GM21786 (cell line): ENCODE measurements around the gene CCDC192.

Experiments used
- ATAC-seq: cut with Tn5 transposase; IDR thresholded peaks from one replicate; pipeline ENCODE4 v1.9.1; 2021; ENCODE audit not compliant: unreplicated experiment

The CCDC192 gene

DNA sequence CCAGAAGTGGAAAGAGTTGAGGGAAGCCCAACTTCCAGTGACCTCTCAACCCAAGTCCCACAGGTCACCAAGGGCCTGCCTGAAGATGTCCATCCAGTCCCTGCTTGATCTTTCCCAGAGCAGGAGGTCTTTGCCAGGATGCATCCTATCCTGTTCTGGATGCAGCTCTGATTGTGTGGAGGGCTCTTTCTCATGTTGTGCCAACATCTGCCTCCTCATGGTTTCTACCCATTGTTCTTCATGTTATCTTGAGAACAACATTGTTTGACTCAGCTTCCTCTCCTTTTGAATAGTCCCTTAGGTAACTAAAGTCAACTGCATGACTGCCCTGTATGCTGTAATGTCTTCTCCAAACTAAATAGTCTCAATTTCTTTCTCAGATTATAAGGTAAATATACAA is 169.3 kb downstream of the CCDC192 start:
- ATAC-seq = no peak

GRCh38 chr5:127875235-127876021 is 172.2 kb downstream of the CCDC192 start:
- ATAC-seq = peak; percentile 86

DNA sequence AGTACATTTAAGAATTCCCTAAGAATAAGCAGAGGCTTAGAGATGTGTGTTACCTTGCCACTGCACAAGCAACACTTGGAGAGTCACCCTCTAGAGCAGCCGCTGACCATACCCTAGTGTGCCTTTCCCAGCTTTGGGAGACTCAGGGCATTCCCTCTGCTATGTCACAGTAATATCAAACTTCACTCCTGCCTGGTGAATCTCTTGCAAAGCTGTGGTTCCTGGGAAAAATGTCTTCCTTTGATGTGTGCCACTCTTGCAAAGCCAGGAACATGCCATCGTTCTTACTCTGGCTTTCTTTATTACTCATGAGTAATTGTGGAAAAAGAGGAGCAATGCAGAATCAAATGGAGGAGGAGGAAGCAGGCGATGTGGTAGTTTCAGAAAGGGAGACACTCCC is 173.2 kb downstream of the CCDC192 start:
- ATAC-seq = no peak

- ATAC-seq = no peak
Observed at GRCh38 chr5:127878174-127878750, 175.1 kb downstream of the CCDC192 start.

DNA sequence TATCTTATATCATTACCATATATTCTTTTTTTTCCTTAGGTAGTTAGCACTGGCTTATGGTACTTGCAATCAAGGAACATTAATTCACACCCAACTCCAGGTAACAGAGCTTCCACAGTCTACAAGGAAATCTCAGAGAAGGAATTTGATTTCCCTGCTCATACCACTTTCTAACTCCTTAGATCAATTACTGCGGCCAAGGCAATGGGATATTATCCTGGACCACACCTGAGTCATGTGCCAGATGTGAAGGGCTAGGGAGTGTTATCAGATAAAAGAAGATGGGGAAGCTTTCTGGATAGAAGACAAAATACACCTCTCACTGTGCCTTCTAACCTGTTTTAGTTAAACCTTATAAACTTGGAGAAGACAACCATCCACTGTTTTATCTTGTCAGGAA is 181.2 kb downstream of the CCDC192 start:
- ATAC-seq = no peak

DNA sequence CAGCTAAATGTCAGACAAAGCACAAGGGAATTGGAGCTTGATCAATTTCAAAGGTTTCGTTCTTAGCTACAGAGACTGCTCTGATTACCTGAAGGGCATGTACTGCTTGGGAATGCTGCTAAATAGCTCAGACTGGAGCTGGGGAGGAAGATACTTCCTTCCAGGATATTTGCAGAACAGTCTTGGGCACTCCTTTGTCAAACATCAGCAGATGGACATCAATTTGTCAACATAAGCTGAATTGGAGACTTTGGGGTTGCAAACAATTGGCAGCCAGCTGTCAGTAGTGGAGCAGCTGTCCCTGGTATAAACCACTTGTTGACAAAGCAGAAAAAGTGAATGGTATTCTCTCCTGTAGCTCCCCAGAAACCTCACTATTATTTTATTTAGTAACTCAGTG is 182.0 kb downstream of the CCDC192 start:
- ATAC-seq = no peak

- no peak for ATAC-seq
Observed at GRCh38 chr5:127886081-127886480, 182.9 kb downstream of the CCDC192 start.

DNA sequence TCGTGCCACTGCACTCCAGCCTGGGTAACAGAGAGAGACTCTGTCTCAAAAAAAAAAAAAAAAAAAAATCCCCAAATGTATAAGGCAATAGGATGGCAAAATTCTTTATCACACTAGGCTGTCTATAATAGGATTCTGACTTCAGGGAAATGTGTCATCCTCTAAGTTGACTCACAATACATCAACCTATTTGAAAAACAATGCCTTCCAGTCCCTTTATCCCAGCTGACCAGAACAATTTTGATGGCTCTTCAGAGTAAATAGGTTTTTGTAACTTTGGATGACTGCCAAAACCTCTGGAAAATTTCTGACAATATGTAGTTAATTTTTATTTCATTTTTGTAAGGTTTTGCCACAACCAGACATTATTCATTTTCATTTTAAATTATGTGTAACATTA is 184.1 kb downstream of the CCDC192 start:
- ATAC-seq = no peak

DNA sequence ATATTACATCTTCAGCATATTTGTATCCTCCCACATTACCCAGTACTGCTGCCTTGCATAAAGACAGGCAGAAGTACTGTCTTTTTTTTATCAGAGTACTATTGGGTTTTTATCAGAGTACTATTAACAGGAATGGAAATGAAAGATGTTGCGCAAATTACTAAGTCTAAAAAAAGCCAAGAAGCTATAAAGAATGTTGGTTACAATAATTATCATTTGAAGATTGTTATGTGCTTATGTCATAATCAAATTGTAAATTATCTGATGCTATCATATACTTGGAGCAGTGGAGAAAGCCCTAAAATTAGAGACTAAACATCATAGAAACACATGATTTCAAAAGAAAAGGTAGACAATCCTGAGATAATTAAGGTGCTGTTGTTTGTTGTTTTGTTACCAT is 188.8 kb downstream of the CCDC192 start:
- no peak for ATAC-seq

DNA sequence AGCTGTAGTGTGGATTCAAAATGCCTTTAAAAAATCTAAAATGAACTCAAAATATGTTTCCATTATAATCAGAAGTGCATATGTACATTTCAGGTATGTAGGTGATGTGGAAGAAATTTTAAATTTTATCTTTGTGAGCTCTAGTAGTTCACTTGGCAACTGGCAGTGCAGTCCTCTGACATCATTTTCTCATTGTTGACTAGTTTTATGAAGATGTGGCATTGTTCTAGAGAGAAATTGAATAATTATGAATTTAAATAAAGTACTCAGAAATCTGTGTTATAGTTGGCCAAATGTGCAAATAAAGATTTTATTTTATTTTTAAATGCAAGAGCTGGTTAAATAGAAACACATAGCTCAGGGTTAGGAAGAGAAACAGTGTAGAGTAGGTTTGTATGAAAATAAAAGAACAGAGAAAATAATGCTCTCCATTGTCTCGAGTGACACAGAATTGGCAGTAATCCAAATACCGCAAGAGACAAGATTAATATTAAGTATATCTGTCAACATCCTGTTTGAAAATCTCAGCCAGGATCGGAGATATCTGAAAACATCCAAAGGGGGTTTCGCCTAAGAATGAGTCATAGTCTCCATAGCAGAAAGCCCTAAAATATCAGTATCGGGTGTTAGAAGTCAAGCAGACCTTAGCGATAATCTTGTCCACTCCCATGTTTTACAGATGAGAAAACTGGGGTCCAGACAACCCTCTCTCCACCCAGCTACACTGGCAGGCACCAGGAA is 189.4 kb downstream of the CCDC192 start:
- ATAC-seq = peak; percentile 60

DNA sequence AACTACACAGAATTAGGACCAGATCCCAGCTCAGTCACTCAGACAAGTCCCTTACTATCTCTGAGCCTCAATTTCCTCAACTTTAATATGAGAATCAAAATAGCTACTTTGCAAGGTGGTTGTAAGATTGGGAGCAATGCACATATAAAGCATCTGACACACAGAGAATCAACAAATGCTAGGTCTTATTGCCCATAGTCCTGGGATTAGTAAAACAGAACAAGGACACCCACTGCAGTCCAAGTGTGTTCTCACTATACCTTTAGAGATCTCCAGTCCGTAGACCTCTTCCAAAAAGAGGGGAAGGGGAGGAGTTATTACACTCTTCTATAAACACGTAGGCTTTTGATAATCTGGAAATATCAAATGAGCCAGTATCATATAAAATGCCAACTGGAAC is 190.0 kb downstream of the CCDC192 start:
- no peak for ATAC-seq

DNA sequence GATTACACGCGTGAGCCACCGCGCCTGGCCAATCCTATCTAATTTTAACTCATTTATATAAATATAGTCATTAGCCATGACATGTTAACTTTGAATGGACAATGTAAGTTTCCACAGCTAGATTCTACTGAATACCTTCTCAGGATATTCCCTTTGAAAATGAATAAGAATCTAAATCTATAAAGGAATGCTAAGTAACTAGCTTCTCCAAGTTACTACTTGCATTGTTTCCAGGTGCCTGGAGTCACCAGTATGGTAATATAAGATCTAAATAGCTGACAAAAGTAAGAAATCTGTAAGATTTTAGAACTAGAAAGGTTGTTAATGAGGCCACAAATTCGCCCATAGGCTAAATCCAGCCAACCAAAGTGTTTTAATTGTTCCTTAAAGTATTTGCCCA is 191.3 kb downstream of the CCDC192 start:
- no peak for ATAC-seq

- no peak for ATAC-seq
Observed at GRCh38 chr5:127898551-127899213, 195.5 kb downstream of the CCDC192 start.

- no peak for ATAC-seq
Observed at GRCh38 chr5:127899214-127899610, 196.0 kb downstream of the CCDC192 start.

GRCh38 chr5:127906562-127907204 is 203.5 kb downstream of the CCDC192 start:
- peak; percentile 44 for ATAC-seq

DNA sequence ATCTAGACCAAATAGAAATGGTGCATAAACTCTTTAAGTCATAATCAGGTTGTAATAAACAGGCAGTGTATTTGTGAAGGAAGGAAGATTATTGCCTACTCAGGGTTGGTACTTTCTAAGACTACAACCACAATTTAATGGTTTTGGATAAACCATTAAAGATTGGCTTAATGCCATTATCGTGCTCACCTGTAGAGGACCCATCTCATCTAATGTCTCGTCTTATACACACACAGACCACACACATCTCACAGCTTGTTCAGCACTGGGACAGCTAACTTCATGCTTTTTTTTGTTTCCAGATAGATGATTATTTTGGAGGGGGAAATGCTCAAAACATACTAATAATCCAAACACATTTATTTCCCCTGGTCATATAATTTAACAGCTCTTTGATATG is 204.7 kb downstream of the CCDC192 start:
- no peak for ATAC-seq

GRCh38 chr5:127909066-127909465 is 205.9 kb downstream of the CCDC192 start:
- ATAC-seq = peak; percentile 80

DNA sequence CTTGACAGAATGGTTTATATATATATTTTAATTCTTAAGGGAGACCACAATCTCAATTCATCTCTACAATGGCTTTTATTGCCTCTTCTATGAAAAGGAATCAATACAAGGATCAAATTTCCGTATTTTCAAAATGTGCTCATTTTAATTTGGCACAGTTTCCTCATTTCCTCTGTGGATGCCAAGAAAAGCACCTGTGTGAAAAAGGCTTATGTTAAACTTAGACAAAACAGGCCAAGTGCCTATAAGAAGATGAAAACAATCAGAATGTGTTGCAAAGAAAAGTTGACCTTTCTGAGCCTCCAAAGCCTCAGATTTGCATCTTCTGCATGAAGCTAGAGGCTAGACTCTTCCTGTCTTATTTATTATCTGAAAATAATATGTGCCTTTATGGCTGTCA is 206.6 kb downstream of the CCDC192 start:
- no peak for ATAC-seq

GRCh38 chr5:127910307-127910956 is 207.2 kb downstream of the CCDC192 start:
- ATAC-seq = no peak

- no peak for ATAC-seq
Observed at GRCh38 chr5:127911619-127912018, 208.4 kb downstream of the CCDC192 start.

- no peak for ATAC-seq
Observed at GRCh38 chr5:127912411-127912810, 209.2 kb downstream of the CCDC192 start.
